Cardiac muscle cell (in vitro differentiated cells and primary cell): Measurements from ENCODE around the gene RNF208. TPM values are rescaled to one million over a fixed set of nuclear protein-coding genes. Genes with fewer than 3 reads are reported as not detected.

ENCODE experiments used
- DNase-seq, 2 donors: peaks; one replicate each; pipeline versions ENCODE4 v3.0.0 to v3.0.0-alpha.2; 2010 to 2017; ENCODE audit warnings: low read depth in 1 of 2, low spot score in 1 of 2
- H3K27ac ChIP-seq: fragments of 200-600 bp; sonication (generic); 2 replicates; pipeline ENCODE4 v1.5.1; 2016
- H3K27me3 ChIP-seq: fragments of 200-600 bp; sonication (generic); 2 replicates; pipeline ENCODE4 v1.6.0; 2016; ENCODE audit warnings: control low read depth
- H3K36me3 ChIP-seq: fragments of 200-600 bp; sonication (generic); 2 replicates; pipeline ENCODE4 v1.5.1; 2016; ENCODE audit warnings: control low read depth
- H3K4me1 ChIP-seq: fragments of 200-600 bp; sonication (generic); 2 replicates; pipeline ENCODE4 v1.8.1; 2017; ENCODE audit warnings: low read depth, mild to moderate bottlenecking, mixed run types
- H3K4me3 ChIP-seq: fragments of 200-600 bp; sonication (generic); 2 replicates; pipeline ENCODE4 v1.5.1; 2016; ENCODE audit warnings: mild to moderate bottlenecking
- H3K9me3 ChIP-seq: fragments of 200-600 bp; sonication (generic); 2 replicates; pipeline ENCODE4 v1.5.1; 2017; ENCODE audit warnings: low read depth, mild to moderate bottlenecking, control low read depth
- polyA plus RNA-seq: library from polyadenylated mRNA; unstranded; fragments of >200 nt; fragmentation: Nextera tagmentation; extraction: Ambion mirVana; gene quantifications from 2 replicates; pipeline ENCODE4 v1.2.1, GENCODE V29; 2016
- total RNA-seq: library from RNA; depleted of rRNA; stranded (reverse); fragments of >200 nt; gene quantifications from 2 replicates; pipeline ENCODE4 v1.2.3, GENCODE V29; 2016
- TF ChIP-seq, protein P1 (sequence below): IDR thresholded peaks from 2 replicates; pipeline ENCODE4 v1.5.1; 2012; ENCODE audit warnings: low read depth, mild to moderate bottlenecking, low read length

The RNF208 gene
- total and polyA plus RNA-seq, 2 experiments from 2014 or later = 6.1 to 23.1 TPM

DNA sequence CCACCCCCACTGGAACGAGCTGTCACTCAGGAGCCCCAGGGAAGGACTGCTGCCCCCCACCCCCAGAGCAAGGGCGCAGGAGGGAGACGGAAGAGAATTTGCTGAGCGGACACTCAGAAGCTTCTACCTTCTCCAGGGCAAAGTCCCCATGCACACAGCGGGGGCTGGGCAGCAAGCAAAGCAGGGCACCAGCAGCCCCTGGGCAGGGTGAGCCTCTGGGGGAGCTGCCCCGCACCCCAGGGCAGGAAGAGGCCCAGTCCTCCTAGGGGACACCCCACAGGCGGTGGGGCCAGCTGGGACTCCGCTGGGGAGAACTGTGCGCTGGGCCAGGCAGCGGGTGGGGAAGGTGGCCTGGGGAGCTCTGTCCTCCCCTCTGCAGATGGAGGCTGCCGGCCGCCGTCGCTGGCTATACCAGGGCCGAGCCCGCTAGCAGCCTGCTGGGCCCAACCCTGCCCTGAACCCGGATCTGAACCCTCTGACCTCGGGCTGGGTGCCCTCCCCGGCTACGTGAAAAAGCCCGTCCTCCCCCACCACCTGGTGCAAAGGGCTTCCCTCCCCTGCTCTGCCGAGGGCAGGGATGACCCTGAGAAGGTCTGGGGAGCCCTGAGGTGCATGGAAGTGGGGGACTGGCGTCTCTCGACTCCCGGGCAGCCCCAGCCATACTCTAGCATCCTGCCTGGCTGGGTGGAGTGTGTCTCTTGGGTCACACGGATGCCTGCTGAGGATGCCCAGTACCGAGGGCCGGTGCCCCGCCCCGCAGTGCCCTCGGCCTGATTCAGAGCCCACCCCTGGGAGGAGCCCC lies 8.1 kb upstream of the RNF208 start:
- peaks cover 3% of the 10 kb centered on the region for H3K4me1 ChIP-seq
- H3K27me3 ChIP-seq = no peaks in the 10 kb centered on the region
- DNase-seq = no peak
- no peaks in the 10 kb centered on the region for H3K9me3 ChIP-seq
- no peaks in the 10 kb centered on the region for H3K36me3 ChIP-seq
- no peak overlapping the region for H3K4me3 ChIP-seq
- TF ChIP-seq, protein P1, sequence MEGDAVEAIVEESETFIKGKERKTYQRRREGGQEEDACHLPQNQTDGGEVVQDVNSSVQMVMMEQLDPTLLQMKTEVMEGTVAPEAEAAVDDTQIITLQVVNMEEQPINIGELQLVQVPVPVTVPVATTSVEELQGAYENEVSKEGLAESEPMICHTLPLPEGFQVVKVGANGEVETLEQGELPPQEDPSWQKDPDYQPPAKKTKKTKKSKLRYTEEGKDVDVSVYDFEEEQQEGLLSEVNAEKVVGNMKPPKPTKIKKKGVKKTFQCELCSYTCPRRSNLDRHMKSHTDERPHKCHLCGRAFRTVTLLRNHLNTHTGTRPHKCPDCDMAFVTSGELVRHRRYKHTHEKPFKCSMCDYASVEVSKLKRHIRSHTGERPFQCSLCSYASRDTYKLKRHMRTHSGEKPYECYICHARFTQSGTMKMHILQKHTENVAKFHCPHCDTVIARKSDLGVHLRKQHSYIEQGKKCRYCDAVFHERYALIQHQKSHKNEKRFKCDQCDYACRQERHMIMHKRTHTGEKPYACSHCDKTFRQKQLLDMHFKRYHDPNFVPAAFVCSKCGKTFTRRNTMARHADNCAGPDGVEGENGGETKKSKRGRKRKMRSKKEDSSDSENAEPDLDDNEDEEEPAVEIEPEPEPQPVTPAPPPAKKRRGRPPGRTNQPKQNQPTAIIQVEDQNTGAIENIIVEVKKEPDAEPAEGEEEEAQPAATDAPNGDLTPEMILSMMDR = no peak
- no peak overlapping the region for H3K27ac ChIP-seq

DNA sequence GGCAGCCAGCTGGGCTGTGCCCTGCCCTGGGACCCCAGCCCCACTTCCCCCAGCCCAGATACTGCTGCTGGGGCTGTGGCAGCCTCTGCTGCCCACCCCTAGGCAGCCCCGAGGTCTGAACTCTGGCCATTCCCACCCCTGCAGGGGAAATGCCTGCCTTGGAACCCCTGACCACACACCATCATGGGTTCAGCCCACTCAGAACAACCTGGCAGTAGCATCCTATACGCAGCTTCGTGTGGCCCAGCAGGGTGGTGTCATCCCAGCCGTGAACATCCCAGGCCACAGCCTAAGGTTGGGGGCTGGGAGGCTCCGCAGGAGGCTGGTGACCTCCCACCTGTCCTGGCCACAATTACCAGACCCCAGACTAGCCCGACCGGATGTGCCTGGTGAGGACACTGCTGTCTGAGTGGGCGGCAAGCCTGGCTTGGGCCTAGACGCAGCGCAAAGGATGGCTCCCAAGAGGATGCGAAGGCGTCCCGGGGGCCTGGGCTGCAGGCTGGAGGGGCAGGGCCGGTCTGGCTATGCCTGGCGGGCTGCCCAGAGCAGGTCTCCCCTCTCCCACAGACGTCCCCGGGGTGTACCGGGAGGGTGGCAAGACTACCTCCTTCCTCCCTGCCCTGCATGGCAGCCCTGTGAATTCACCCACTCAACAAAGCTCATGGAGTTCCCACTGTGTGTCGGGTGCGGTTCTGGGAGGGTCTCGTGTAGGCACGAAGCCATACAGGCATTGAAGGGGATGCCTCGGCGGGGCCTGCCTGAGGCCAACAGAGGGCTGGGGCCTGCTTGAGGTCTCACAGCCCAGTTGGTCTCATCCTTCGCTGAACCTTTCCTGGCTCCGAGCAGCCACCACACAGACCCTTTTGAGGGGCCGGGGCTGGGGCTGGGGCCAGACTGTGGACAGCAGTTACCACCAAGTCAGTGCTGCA lies 7.2 kb upstream of the RNF208 start:
- DNase-seq = no peak
- H3K9me3 ChIP-seq = no peaks in the 10 kb centered on the region
- no peak overlapping the region for H3K4me3 ChIP-seq
- H3K36me3 ChIP-seq = no peaks in the 10 kb centered on the region
- peaks cover 3% of the 10 kb centered on the region for H3K4me1 ChIP-seq
- TF ChIP-seq, protein P1 = no peak
- H3K27me3 ChIP-seq = no peaks in the 10 kb centered on the region
- H3K27ac ChIP-seq = no peak overlapping the region

DNA sequence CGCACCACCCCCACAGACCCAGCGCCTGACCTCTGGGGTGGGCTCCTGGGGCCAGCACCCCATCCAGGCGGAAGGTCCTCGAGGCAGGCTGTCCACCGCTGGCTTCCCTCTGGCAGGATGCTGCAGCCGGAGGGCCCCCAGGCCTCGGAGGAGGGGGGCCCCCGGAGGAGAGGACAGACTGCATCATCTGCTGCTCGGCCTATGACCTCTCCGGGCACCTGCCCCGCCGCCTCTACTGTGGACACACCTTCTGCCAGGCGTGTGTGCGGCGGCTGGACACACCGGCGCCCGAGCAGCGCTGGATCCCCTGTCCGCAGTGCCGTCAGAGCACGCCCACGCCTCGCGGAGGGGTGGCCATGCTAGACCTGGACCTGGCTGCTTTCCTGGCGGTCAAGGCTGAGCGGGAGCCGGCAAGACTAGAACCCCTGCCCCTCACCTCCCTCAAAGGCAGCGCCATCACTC lies 6.5 kb upstream of the RNF208 start:
- Histone ChIP-seq H3K27me3 (no peaks in the 10 kb centered on the region), H3K36me3 (no peaks in the 10 kb centered on the region), H3K9me3 (no peaks in the 10 kb centered on the region), H3K4me3 (no peak overlapping the region), H3K4me1 (peaks cover 3% of the 10 kb centered on the region), H3K27ac (no peak overlapping the region)
- no peak for DNase-seq
- TF ChIP-seq, protein P1 = no peak

DNA sequence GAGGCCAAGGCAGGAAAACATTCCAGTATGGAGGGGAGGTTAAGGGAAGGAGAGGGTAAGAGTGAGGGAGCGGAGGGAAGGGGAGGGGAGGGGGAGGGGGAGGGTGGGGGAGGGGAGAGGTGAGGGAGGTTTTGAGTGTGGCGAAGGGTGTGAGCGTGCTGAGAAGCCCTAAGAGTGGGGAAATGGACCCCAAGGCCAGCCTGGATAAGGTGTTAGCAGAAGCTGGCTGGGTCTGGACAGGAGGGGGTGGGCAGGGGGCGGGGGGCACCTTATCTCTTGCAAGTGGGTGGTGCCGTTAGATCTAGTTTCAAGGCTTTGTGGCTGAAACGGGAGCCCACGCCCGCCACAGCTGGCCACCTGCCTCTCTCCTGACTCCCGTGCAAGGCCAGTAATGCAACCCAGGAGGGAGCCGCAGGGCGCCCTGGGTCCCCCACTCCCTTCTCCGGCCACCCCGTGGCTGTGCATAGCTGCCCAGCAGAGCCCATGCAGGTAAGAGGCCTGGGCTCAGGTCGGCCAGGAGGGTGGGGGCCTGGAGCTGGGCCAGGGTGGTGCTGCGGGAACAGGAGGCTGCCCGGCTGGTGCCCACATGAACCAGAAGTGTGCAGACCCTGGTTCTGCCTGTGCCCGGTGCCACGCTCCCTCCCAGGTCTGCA lies 5.9 kb upstream of the RNF208 start:
- TF ChIP-seq, protein P1 = no peak
- Histone ChIP-seq H3K27ac (no peak overlapping the region), H3K9me3 (no peaks in the 10 kb centered on the region), H3K36me3 (no peaks in the 10 kb centered on the region), H3K4me1 (peaks cover 4% of the 10 kb centered on the region), H3K27me3 (no peaks in the 10 kb centered on the region), H3K4me3 (no peak overlapping the region)
- DNase-seq = no peak
